ENCODE data around the gene CARD11.

- TF ChIP-seq ELF4 (CRISPR knock-in tag; IDR thresholded peaks at IDR 0.05; ENCODE audit: borderline replicate concordance) (no peak), ZNF567 (CRISPR knock-in tag; IDR thresholded peaks at IDR 0.05; ENCODE audit: borderline replicate concordance) (no peak), MAFK (conservative IDR thresholded peaks at IDR 0.05 in 1 of 2, IDR thresholded peaks at IDR 0.05 in 1 of 2; ENCODE audit: low read length in 2 of 2) (no peak), CTCF (CRISPR knock-in tag; IDR thresholded peaks at IDR 0.05) (no peak), RXRA (CRISPR knock-in tag; IDR thresholded peaks at IDR 0.05) (no peak)
These were observed 139.5 kb downstream of the CARD11 start for GRCh38 chr7:2904202-2904601.
